Ramos (cell line): ENCODE results near the gene BLCAP.
"Not testable (repeated sequence)": the region's sequence is repeated elsewhere in the genome, so short reads cannot be mapped to it uniquely, and the experiment has no call there.

Experiments used
- in situ Hi-C: fragments of 300-500 bp; cut with MboI; formaldehyde crosslinking; loops from one replicate; pipeline ENCODE4 v1.14.3; 2022; ENCODE audit warnings: low sequenced_read_pairs; ENCODE audit not compliant: unreplicated experiment

The BLCAP gene

GRCh38 chr20:37527638-37528445, at the start of gene BLCAP:
TSS of gene BLCAP (minus strand) at chr20:37527876. CDS start at chr20:37519174, 8,702 bp downstream.
- in situ Hi-C loops: loop anchor here (5.0 kb wide), 1 partner anchor 136 kb away; no protein-coding TSS in a partner anchor

GRCh38 chr20:37577436-37577835, 49.8 kb upstream of the BLCAP start:
- in situ Hi-C loops: not testable (repeated sequence)

GRCh38 chr20:37576911-37577310, 49.2 kb upstream of the BLCAP start:
- in situ Hi-C loops: no loop called here

- in situ Hi-C loops: no loop called here
Observed at GRCh38 chr20:37575884-37576283, 48.2 kb upstream of the BLCAP start.

- in situ Hi-C loops: no loop called here
Observed at GRCh38 chr20:37574199-37574890, 46.7 kb upstream of the BLCAP start.

- in situ Hi-C loops: no loop called here
Observed at GRCh38 chr20:37573626-37574198, 46.0 kb upstream of the BLCAP start.

GRCh38 chr20:37571033-37571432, 43.4 kb upstream of the BLCAP start:
- in situ Hi-C loops: no loop called here

GRCh38 chr20:37570419-37570818, 42.7 kb upstream of the BLCAP start:
- in situ Hi-C loops: no loop called here

GRCh38 chr20:37567671-37568588, 40.3 kb upstream of the BLCAP start:
- in situ Hi-C loops: loop anchor here (10.0 kb wide), 2 partner anchors 327 to 427 kb away; no protein-coding TSS in a partner anchor

- in situ Hi-C loops: loop anchor here (10.0 kb wide), 2 partner anchors 328 to 428 kb away; no protein-coding TSS in a partner anchor
Observed at GRCh38 chr20:37567331-37567665, 39.6 kb upstream of the BLCAP start.

- in situ Hi-C loops: loop anchor here (10.0 kb wide), 2 partner anchors 328 to 428 kb away; no protein-coding TSS in a partner anchor
Observed at GRCh38 chr20:37566590-37567330, 39.1 kb upstream of the BLCAP start.

GRCh38 chr20:37565134-37565811, 37.6 kb upstream of the BLCAP start:
- in situ Hi-C loops: loop anchor here (10.0 kb wide), 2 partner anchors 330 to 430 kb away; no protein-coding TSS in a partner anchor

GRCh38 chr20:37564388-37565133, 36.9 kb upstream of the BLCAP start:
- in situ Hi-C loops: loop anchor here (10.0 kb wide), 2 partner anchors 330 to 430 kb away; no protein-coding TSS in a partner anchor

- in situ Hi-C loops: loop anchor here (10.0 kb wide), 2 partner anchors 331 to 431 kb away; no protein-coding TSS in a partner anchor
Observed at GRCh38 chr20:37564016-37564387, 36.3 kb upstream of the BLCAP start.

GRCh38 chr20:37562695-37563480, 35.2 kb upstream of the BLCAP start:
- in situ Hi-C loops: loop anchor here (10.0 kb wide), 2 partner anchors 332 to 432 kb away; no protein-coding TSS in a partner anchor

GRCh38 chr20:37560629-37561028, 33.0 kb upstream of the BLCAP start:
- in situ Hi-C loops: loop anchor here (10.0 kb wide), 2 partner anchors 334 to 434 kb away; no protein-coding TSS in a partner anchor
